HepG2 (cell line): ENCODE data around the gene CNPY4. TPM values are rescaled to one million over a fixed set of nuclear protein-coding genes. Genes with fewer than 3 reads are reported as not detected.

Experiments
- ATAC-seq: fragments of 200-7000 bp; cut with Tn5 transposase; 3 replicates; pipeline ENCODE4 v1.9.1; 2020; ENCODE audit warnings: mild to moderate bottlenecking, moderate library complexity
- BruUV-seq: library from RNA; stranded (reverse); fragments of 400-500 nt; replicated peaks from 2 replicates; lab custom pipeline; 2021; lab: Mats Ljungman, UMichigan
- CTCF ChIA-PET: fragments of 300-600 bp; formaldehyde crosslinking; extraction: SDS; loops from one replicate; lab custom pipeline; 2021; ENCODE audit warnings: low total read pairs, inconsistent platforms, low intra/inter-chr PET ratio; lab: Yijun Ruan, JAX
- POLR2A ChIA-PET: fragments of 350-600 bp; sonication (Branson Sonifier 250); formaldehyde crosslinking; loops from one replicate; lab custom pipeline; 2020; ENCODE audit warnings: antibody characterized with exemption, inconsistent platforms; lab: Yijun Ruan, JAX
- DNase-seq: peaks from one replicate; pipeline ENCODE4 v3.0.0-alpha.2; 2015; ENCODE audit warnings: low spot score
- FAIRE-seq: peaks from 3 replicates; lab custom pipeline; 2011; peaks lifted over from hg19 to GRCh38; lab: Jason Lieb, UNC
- H2AFZ ChIP-seq: one replicate; pipeline ENCODE4 v1.6.1; 2011; ENCODE audit warnings: low read length, inconsistent platforms
- H3K27ac ChIP-seq: fragments of 300-600 bp; 3 replicates; pipeline ENCODE4 v1.8.0; 2011; ENCODE audit warnings: mixed run types, mild to moderate bottlenecking, mixed read lengths, low read length, inconsistent platforms; ENCODE audit not compliant: insufficient read depth; ENCODE audit errors: extremely low read length
- H3K27me3 ChIP-seq, 2 experiments: fragments of 200-600 bp in 1 of 2; 2 replicates in 1 of 2; 3 replicates in 1 of 2; pipeline versions ENCODE4 v1.6.0 to v1.8.0; 2011; ENCODE audit warnings: low read length in 2 of 2, mild to moderate bottlenecking in 2 of 2, moderate library complexity in 2 of 2, inconsistent platforms in 1 of 2; ENCODE audit not compliant: insufficient read depth in 2 of 2, control insufficient read depth in 1 of 2
- H3K36me3 ChIP-seq, 2 experiments: fragments of 200-600 bp in 1 of 2; replicated peaks in 1 of 2; 2 replicates in 1 of 2; 3 replicates in 1 of 2; pipeline versions ENCODE4 v1.5.1 to v1.8.0; 2011; ENCODE audit warnings: low read length in 2 of 2, inconsistent platforms in 1 of 2; ENCODE audit not compliant: insufficient read depth in 2 of 2, control insufficient read depth in 1 of 2
- H3K4me1 ChIP-seq: 2 replicates; pipeline ENCODE4 v1.5.1; 2012; ENCODE audit warnings: low read length, inconsistent platforms; ENCODE audit not compliant: insufficient read depth
- H3K4me2 ChIP-seq: 2 replicates; pipeline ENCODE4 v1.6.0; 2011; ENCODE audit warnings: low read depth, low read length, inconsistent platforms
- H3K4me3 ChIP-seq, 3 experiments: fragments of 200-600 bp in 1 of 3; sonication (generic), shearing (Covaris generic) in 1 of 3; replicated peaks in 1 of 3; 2 replicates each; pipeline ENCODE4 v1.5.1; 2011 to 2016; ENCODE audit warnings: low read length in 3 of 3, inconsistent platforms in 2 of 3, low read depth in 2 of 3, mild to moderate bottlenecking in 2 of 3, control low read depth in 1 of 3, mixed read lengths in 1 of 3; ENCODE audit not compliant: insufficient read depth in 1 of 3
- H3K79me2 ChIP-seq: one replicate; pipeline ENCODE4 v1.6.1; 2011; ENCODE audit warnings: low read length, inconsistent platforms; ENCODE audit not compliant: insufficient read depth
- H3K9ac ChIP-seq: 2 replicates; pipeline ENCODE4 v1.6.0; 2011; ENCODE audit warnings: mild to moderate bottlenecking, low read depth, low read length, inconsistent platforms; ENCODE audit not compliant: insufficient read depth
- H3K9me3 ChIP-seq: 2 replicates; pipeline ENCODE4 v1.5.1; 2012; ENCODE audit warnings: mild to moderate bottlenecking, low read length
- H4K20me1 ChIP-seq: 2 replicates; pipeline ENCODE4 v1.6.0; 2011; ENCODE audit warnings: inconsistent platforms, mild to moderate bottlenecking, low read length, moderate library complexity; ENCODE audit not compliant: insufficient read depth
- DNMT1 ChIP-seq: sonication (generic); formaldehyde crosslinking; IDR thresholded peaks from 2 replicates; pipeline ENCODE4 v1.5.1; 2020; ENCODE audit warnings: mild to moderate bottlenecking, missing genetic modification reagents
- HIVEP1 ChIP-seq: sonication (generic); formaldehyde crosslinking; IDR thresholded peaks from 2 replicates; pipeline ENCODE4 v1.4.0; 2020; ENCODE audit warnings: mild to moderate bottlenecking, missing genetic modification reagents
- HOXA7 ChIP-seq: sonication (generic); formaldehyde crosslinking; IDR thresholded peaks from 2 replicates; pipeline ENCODE4 v1.8.1; 2022; ENCODE audit warnings: mild to moderate bottlenecking, missing genetic modification reagents, moderate library complexity
- KDM5B ChIP-seq: sonication (generic); formaldehyde crosslinking; IDR thresholded peaks from 2 replicates; pipeline ENCODE4 v1.4.0; 2020; ENCODE audit warnings: missing genetic modification reagents, mild to moderate bottlenecking, borderline replicate concordance
- PAF1 ChIP-seq: IDR thresholded peaks from 2 replicates; pipeline ENCODE4 v1.6.1; 2016; ENCODE audit warnings: missing genetic modification reagents, missing compliant biosample characterization
- RAD51 ChIP-seq: fragments of 450-650 bp; IDR thresholded peaks from 2 replicates; pipeline ENCODE4 v1.6.1; 2016; ENCODE audit warnings: borderline replicate concordance
- SRY ChIP-seq: sonication (generic); formaldehyde crosslinking; IDR thresholded peaks from 2 replicates; pipeline ENCODE4 v1.8.0; 2022; ENCODE audit warnings: mild to moderate bottlenecking, missing genetic modification reagents
- THYN1 ChIP-seq: sonication (generic); formaldehyde crosslinking; IDR thresholded peaks from 2 replicates; pipeline ENCODE4 v1.8.1; 2023; ENCODE audit warnings: low read depth, mild to moderate bottlenecking, moderate library complexity, missing genetic modification reagents, borderline replicate concordance
- ZBTB14 ChIP-seq: sonication (generic); formaldehyde crosslinking; IDR thresholded peaks from 2 replicates; pipeline ENCODE4 v1.4.0; 2020; ENCODE audit warnings: missing genetic modification reagents
- ZNF253 ChIP-seq: sonication (generic); formaldehyde crosslinking; IDR thresholded peaks from 2 replicates; pipeline ENCODE4 v1.8.0; 2022; ENCODE audit warnings: mild to moderate bottlenecking, missing genetic modification reagents, borderline replicate concordance
- ZNF431 ChIP-seq: sonication (generic); formaldehyde crosslinking; IDR thresholded peaks from 2 replicates; pipeline ENCODE4 v1.9.0; 2022; ENCODE audit warnings: missing genetic modification reagents, low read depth, mild to moderate bottlenecking, borderline replicate concordance
- ZSCAN29 ChIP-seq: sonication (generic); formaldehyde crosslinking; conservative IDR thresholded peaks from 2 replicates; pipeline ENCODE4 v1.4.0; 2020; ENCODE audit warnings: mild to moderate bottlenecking, missing genetic modification reagents
- WGBS: methylation state at CpG from one replicate; pipeline ENCODE4 v1.1.6; 2017; ENCODE audit warnings: low lambda C conversion rate; 5-methylcytosine and 5-hydroxymethylcytosine counted together
- in situ Hi-C: cut with HindIII; loops from 2 replicates; pipeline ENCODE4 v1.10.0; 2017; ENCODE audit warnings: low pct_unique_long_range_greater_than_20kb; ENCODE audit not compliant: extremely low pct_ligation_motif_present
- intact Hi-C: fragments of 100-400 bp; cut with micrococcal nuclease; formaldehyde crosslinking; loops from one replicate; pipeline ENCODE4 v1.10.0; 2022; ENCODE audit not compliant: unreplicated experiment
- polyA plus RNA-seq, 8 experiments: library from polyadenylated mRNA; depleted of rRNA in 3 of 8; stranded (reverse) in 7 of 8; unstranded in 1 of 8; fragments of >200 nt; fragmentation: Illumina TruSeq in 4 of 8; extraction: Trizol in 4 of 8; gene quantifications; 2 replicates each; pipeline versions ENCODE4 v1.2.1 to v1.2.3, GENCODE V29; 2011 to 2016; ENCODE audit warnings: low read depth in 4 of 8, missing spikeins in 1 of 8, mixed read lengths in 1 of 8; ENCODE audit not compliant: insufficient read depth in 1 of 8
- total RNA-seq, 5 experiments: library from RNA; depleted of rRNA; stranded (reverse); fragments of >200 nt; fragmentation: Illumina TruSeq; extraction: Trizol; gene quantifications; 2 replicates each; pipeline ENCODE4 v1.2.3, GENCODE V29; 2016; ENCODE audit warnings: low read depth in 1 of 5
- TF ChIP-seq, protein P1 (sequence below): sonication (generic); formaldehyde crosslinking; IDR thresholded peaks from 2 replicates; pipeline ENCODE4 v1.8.0; 2022; ENCODE audit warnings: missing genetic modification reagents, low read depth, mild to moderate bottlenecking, borderline replicate concordance

Gene CNPY4
- total and polyA plus RNA-seq, 2 of the 13 experiments (the other 11 are each of a cell fraction or from before 2014, with no cell fraction given) = 6.2 to 12.7 TPM

DNA sequence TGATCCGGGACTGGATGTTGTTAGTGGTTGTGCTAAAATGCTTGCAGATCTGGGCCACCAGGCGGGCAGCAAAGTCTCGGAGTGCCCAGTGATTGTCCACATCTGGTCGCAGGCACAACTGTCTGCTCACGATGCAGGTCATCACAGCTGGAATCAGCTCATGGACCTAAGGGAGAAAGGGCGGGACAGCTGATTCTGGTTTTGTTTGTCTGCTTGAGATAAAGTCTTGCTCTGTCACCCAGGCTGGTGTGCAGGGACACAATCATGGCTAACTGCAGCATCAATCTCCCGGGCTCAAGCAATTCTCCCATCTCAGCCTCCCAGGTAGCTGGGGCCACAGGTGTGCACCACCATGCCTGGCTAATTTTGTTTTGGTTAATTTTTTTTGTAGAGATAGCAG lies 8.3 kb upstream of the CNPY4 start:
- peaks cover 22% of the 10 kb centered on the region for H3K4me1 ChIP-seq
- H3K4me2 ChIP-seq = no peak overlapping the region
- no peak for TF ChIP-seq DNMT1 (CRISPR knock-in tag)
- no peak for TF ChIP-seq ZNF253 (CRISPR knock-in tag)
- no peak for TF ChIP-seq RAD51
- TF ChIP-seq ZBTB14 = no peak
- TF ChIP-seq KDM5B (CRISPR knock-in tag) = no peak
- no peak for TF ChIP-seq SRY (CRISPR knock-in tag)
- no peak for TF ChIP-seq PAF1 (CRISPR knock-in tag)
- no peak for TF ChIP-seq THYN1 (CRISPR knock-in tag)
- TF ChIP-seq, protein P1, sequence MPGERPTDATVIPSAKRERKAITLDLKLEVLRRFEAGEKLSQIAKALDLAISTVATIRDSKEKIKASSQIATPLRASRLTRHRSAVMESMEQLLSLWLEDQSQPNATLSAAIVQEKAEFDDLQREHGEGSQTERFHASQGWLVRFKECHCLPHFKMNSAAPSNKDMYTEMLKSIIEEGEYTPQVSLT (CRISPR knock-in tag) = no peak
- TF ChIP-seq HOXA7 (CRISPR knock-in tag) = no peak
- no peak for TF ChIP-seq HIVEP1
- no peak for TF ChIP-seq ZNF431
- TF ChIP-seq ZSCAN29 = no peak
- intact Hi-C loops (no loop called here), in situ Hi-C loops (no loop called here)
- H4K20me1 ChIP-seq = no peaks in the 10 kb centered on the region
- CTCF ChIA-PET = no interaction called here
- no peak for FAIRE-seq
- 100% methylated on average over 2 of the region's 7 CpGs for WGBS
- H3K27me3 ChIP-seq = no peaks in the 10 kb centered on the region
- H2AFZ ChIP-seq = no peak overlapping the region
- H3K4me3 ChIP-seq = no peak overlapping the region
- ATAC-seq = no peak
- BruUV-seq = no TSS peak
- H3K9ac ChIP-seq = no peak overlapping the region
- no peaks in the 10 kb centered on the region for H3K79me2 ChIP-seq
- no peaks in the 10 kb centered on the region for H3K9me3 ChIP-seq
- no peak for DNase-seq
- H3K36me3 ChIP-seq = peaks cover 7 to 36% of the 10 kb centered on the region in 2 experiments; a peak in 4 of 5 replicates
- POLR2A ChIA-PET = no interaction called here
- no peak overlapping the region for H3K27ac ChIP-seq
